GM13977 (cell line): Measurements from ENCODE around the gene ASTL.

Experiments used
- DNase-seq: peaks from one replicate; pipeline ENCODE4 v3.0.0; 2012; ENCODE audit warnings: low spot score
- CTCF ChIP-seq: IDR thresholded peaks from 2 replicates; pipeline ENCODE4 v1.5.1; 2012; ENCODE audit warnings: mild to moderate bottlenecking, control low read depth; ENCODE audit not compliant: insufficient read depth; ENCODE audit errors: extremely low read depth, missing control alignments
- in situ Hi-C: fragments of 300-500 bp; cut with MboI; formaldehyde crosslinking; loops from one replicate; pipeline ENCODE4 v1.12.0; 2022; ENCODE audit warnings: low sequenced_read_pairs, low pct_unique_long_range_greater_than_20kb, mixed read lengths, inconsistent platforms; ENCODE audit not compliant: unreplicated experiment

Gene ASTL

GRCh38 chr2:96105994-96106715, 32.1 kb downstream of the ASTL start:
- TF ChIP-seq CTCF, result no peak
- no peak for DNase-seq
- in situ Hi-C loops, result no loop called here

- no peak for TF ChIP-seq CTCF
- no peak for DNase-seq
- in situ Hi-C loops, result no loop called here
Measured at GRCh38 chr2:96105152-96105915, 33.0 kb downstream of the ASTL start.

GRCh38 chr2:96104487-96104861, 33.8 kb downstream of the ASTL start:
- TF ChIP-seq CTCF, result no peak
- no peak for DNase-seq
- in situ Hi-C loops, result no loop called here

GRCh38 chr2:96103761-96104486, 34.4 kb downstream of the ASTL start:
- in situ Hi-C loops, result no loop called here
- TF ChIP-seq CTCF, result no peak
- DNase-seq, result no peak

- no peak for TF ChIP-seq CTCF
- in situ Hi-C loops, result no loop called here
- DNase-seq, result no peak
Measured at GRCh38 chr2:96103187-96103601, 35.1 kb downstream of the ASTL start.

- in situ Hi-C loops, result no loop called here
- DNase-seq, result no peak
- no peak for TF ChIP-seq CTCF
Measured at GRCh38 chr2:96102596-96103186, 35.6 kb downstream of the ASTL start.
